AG10803 (cell line): ENCODE results near the gene NSUN3.

Source experiments
- DNase-seq: peaks from one replicate; pipeline ENCODE4 v3.0.0; 2010; ENCODE audit warnings: low read depth
- H3K4me3 ChIP-seq: 2 replicates; pipeline ENCODE4 v1.5.1; 2011; ENCODE audit warnings: mild to moderate bottlenecking, low read length, control low read depth
- TF ChIP-seq, protein P1 (sequence below): conservative IDR thresholded peaks from 2 replicates; pipeline ENCODE4 v1.5.1; 2011; ENCODE audit warnings: mild to moderate bottlenecking, low read length, control low read depth, inconsistent platforms

NSUN3 gene

DNA sequence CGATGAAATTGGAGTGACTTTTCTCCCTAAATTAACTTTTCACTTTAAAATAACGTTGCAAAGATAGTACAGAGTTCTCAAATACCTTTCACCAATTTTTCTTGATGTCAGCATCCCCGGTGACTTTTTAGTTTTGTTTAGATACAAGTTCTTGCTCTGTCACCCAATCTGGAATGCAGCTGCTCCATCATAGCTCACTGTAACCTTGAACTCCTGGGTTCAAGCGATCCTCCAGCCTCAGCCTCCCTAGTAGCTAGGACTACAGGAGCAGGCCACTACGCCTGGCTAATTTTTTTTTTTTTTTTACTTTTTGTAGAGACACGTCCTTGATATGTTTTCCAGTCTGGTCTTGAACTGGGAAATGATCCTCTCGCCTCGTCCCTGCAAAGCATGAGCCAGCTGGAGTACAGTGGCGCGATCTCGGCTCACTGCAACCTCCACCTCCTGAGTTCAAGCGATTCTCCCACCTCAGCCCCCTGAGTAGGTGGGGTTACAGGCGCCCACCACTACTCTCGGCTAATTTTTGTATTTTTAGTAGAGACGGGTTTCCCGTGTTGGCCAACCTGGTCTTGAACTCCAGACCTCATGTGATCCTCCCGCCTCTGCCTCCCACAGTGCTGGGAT lies 747 bp downstream of the NSUN3 start:
- DNase-seq: peak; percentile 15
- TF ChIP-seq, protein P1, sequence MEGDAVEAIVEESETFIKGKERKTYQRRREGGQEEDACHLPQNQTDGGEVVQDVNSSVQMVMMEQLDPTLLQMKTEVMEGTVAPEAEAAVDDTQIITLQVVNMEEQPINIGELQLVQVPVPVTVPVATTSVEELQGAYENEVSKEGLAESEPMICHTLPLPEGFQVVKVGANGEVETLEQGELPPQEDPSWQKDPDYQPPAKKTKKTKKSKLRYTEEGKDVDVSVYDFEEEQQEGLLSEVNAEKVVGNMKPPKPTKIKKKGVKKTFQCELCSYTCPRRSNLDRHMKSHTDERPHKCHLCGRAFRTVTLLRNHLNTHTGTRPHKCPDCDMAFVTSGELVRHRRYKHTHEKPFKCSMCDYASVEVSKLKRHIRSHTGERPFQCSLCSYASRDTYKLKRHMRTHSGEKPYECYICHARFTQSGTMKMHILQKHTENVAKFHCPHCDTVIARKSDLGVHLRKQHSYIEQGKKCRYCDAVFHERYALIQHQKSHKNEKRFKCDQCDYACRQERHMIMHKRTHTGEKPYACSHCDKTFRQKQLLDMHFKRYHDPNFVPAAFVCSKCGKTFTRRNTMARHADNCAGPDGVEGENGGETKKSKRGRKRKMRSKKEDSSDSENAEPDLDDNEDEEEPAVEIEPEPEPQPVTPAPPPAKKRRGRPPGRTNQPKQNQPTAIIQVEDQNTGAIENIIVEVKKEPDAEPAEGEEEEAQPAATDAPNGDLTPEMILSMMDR: no peak
- H3K4me3 ChIP-seq: peak overlapping the region; percentile 87

DNA sequence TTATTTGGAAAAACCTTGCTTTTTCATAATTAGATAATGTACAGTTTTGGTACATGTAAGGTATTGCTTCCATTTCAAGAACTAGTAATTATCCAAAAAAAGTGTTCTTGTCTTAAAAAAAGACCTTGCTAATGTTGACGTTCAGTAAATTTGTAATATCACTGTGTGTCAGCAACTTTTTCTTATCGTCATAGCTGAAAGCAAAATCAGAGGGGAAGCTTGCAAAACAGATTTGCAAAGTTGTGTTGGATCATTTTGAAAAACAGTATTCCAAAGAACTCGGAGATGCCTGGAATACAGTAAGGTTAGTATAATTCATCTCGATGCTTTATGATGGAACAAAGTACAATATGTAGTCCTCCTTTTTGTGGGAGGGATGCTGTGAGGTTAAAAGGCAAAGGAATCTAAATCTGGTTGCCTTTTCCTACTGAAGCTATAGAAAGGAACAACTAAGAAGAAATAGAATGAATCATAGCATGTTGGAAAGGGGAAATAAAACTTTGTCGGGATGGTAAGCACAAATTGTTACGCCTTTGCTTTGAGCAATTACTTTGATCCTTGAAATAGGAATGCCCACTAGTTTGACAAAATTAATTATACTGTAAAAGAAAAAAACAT lies 1.5 kb downstream of the NSUN3 start:
- H3K4me3 ChIP-seq: no peak overlapping the region; the same call in 1 of the 2 replicates
- no peak for DNase-seq
- TF ChIP-seq, protein P1: no peak

DNA sequence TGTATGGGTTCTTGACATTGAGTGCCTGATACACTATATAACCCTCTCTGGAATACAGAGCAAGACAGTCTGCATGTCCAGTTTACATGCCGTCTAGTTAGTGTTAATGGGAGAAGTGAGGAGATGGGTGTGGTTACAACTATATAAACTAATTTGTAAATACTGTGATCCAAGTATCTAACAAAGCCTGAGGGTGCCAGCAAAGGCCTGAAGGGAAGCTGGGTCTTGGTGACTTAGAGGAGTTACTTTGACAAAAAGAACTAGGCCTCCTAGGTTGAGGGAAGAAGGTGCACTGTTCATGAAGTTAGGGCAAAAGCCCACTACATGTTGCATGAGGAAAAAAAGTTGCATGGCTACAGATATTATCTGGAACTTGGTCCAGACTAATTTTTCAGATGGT lies 2.3 kb downstream of the NSUN3 start:
- TF ChIP-seq, protein P1: no peak
- H3K4me3 ChIP-seq: no peak overlapping the region
- DNase-seq: no peak

DNA sequence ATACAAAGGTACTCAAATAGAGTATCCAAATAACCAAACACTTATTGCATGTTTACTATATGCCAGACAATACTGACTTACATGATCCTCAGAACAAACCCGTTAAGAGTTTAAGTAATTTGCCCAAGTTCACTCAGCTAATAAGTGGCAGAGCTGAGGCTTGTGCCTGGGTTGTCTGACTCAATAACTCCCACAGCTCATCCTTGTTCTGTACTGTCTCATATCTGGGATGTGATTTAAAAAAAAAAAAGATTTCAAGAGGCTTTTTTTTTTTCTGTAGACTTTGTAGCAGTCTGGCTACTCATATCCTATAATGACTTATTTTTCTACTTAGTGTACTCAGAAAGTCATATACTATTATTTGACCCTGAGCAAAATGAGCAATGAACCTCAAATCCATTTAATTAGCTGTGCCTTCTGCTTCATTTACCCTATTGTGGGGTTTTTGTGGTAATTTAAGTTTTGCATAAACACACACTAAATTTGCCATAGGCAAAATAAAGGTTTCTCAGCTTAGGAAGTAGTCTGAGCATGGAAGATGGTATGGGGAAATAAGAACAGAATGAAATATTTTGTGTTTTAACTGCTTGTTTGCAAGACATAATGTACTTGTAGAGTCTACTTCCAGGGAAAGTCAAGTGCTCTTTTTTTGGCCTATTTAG lies 3.1 kb downstream of the NSUN3 start:
- TF ChIP-seq, protein P1: no peak
- DNase-seq: no peak
- no peak overlapping the region for H3K4me3 ChIP-seq

DNA sequence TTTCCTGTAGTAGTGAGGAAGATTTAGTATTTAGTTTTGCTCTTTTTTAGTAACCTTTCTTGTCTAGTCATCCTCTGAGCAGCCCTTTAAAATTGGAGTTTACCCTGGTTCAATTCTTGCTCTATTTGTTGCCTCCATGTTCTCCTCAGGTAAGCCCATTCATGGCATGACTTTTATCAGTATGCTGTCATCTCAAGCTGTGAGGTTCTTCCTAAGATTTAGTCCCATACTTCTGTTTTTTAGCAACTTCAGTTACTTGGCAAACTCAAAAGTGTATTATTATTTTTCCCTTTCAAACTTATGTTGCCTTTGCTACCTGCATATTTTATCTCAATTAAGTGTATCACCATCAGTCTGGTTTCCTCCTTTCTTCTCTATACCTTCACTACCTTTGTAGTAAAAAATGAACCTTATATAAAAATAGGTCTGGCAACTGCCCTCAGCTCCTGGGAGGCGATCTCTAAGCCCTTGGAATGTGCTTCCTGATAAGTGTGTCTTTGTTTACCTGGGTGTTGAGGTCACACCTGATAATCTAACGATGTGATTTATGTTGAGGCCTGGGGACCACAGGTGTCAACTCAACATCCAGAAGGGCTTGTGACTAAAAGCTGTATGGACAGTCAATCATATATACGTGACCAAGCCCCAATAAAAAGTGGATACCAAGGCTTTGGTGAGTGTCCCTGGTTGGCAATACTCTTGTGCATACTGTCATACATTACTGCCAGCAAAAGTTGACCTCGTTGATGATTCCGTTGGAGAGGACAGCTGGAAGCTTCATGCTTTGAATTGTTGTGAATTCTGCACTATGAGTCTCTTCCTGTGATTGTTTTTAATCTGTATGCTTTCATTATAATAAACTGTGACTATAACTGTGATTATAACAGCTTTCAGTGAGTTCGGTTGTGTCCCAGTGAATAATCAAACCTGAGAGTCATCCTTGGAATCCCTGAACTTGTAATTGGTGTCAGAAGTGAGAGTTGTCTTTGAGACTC lies 3.9 kb downstream of the NSUN3 start:
- TF ChIP-seq, protein P1: no peak
- DNase-seq: no peak
- no peak overlapping the region for H3K4me3 ChIP-seq

DNA sequence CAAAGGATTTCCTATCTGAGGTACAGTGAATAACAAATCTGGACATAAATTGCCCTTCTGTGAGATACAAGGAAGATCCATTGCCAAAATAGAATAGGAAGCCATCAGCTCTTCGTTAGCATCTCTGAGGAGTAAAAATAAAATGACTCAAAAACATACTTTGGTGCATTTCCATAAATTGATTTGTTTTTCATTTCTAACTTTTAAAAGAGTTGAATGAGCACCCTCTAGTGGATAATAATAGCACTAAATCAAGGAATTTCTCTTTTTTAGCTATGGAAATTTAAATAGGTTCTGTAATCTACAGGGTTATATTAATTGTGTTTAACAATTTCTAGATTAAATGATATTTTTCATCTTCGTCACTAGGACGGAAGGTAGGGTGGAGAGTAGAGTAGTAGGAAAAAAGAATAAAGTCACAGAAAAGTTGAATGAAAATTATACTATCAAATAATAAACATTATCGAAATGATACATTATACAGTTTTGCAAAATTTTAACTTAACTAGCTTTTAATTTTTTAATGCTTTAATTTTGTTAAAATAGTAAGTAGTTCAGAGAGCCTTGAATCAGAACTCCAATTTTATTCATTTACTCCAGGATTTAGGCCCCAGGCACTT lies 6.4 kb downstream of the NSUN3 start:
- peak; percentile 40 for DNase-seq
- TF ChIP-seq, protein P1: peak; percentile 60
- H3K4me3 ChIP-seq: no peak overlapping the region
